Activated gamma-delta T cell (primary cell): ENCODE data around the gene PALMD.

Source experiments
- DNase-seq: peaks from one replicate; lab custom pipeline; 2025; lab: John Stamatoyannopoulos, UW
- total RNA-seq, 2 donors: gene quantifications; one replicate each; lab custom pipeline; 2026; lab: John Stamatoyannopoulos, UW

Gene PALMD, protein sequence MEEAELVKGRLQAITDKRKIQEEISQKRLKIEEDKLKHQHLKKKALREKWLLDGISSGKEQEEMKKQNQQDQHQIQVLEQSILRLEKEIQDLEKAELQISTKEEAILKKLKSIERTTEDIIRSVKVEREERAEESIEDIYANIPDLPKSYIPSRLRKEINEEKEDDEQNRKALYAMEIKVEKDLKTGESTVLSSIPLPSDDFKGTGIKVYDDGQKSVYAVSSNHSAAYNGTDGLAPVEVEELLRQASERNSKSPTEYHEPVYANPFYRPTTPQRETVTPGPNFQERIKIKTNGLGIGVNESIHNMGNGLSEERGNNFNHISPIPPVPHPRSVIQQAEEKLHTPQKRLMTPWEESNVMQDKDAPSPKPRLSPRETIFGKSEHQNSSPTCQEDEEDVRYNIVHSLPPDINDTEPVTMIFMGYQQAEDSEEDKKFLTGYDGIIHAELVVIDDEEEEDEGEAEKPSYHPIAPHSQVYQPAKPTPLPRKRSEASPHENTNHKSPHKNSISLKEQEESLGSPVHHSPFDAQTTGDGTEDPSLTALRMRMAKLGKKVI
- total RNA-seq = 0 to 0.04 reads per million in 2 donors

DNA sequence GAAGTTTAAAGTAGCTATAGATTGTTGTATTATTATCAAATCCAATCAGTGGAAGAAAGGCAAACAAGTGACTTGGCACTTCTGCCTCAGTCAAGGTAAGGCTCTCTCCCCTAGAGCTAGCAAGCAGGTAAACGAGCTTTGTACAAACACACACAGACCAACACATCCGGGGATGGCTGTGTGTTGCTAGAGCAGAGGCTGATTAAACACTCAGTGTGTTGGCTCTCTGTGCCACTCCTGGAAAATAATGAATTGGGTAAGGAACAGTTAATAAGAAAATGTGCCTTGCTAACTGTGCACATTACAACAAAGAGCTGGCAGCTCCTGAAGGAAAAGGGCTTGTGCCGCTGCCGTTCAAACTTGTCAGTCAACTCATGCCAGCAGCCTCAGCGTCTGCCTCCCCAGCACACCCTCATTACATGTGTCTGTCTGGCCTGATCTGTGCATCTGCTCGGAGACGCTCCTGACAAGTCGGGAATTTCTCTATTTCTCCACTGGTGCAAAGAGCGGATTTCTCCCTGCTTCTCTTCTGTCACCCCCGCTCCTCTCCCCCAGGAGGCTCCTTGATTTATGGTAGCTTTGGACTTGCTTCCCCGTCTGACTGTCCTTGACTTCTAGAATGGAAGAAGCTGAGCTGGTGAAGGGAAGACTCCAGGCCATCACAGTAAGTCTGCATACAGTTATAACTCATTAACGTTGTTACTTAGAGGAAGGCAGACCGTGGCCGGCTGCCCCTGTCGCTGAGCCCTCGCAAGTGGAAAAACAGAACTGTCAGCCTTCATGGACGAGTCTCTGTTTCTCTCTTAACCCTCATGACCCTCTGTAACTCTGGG lies at the start of gene PALMD:
Gene PALMD (plus strand): TSS at position 415 of the 833 bp plus-strand sequence. CDS start 205 bp downstream, at position 620.
- no peak for DNase-seq

- DNase-seq = no peak
Measured at GRCh38 chr1:99598738-99599411, 47.0 kb upstream of the PALMD start.

- DNase-seq = no peak
Measured at GRCh38 chr1:99599678-99600175, 46.2 kb upstream of the PALMD start.

- no peak for DNase-seq
Measured at GRCh38 chr1:99600782-99601181, 45.1 kb upstream of the PALMD start.

DNA sequence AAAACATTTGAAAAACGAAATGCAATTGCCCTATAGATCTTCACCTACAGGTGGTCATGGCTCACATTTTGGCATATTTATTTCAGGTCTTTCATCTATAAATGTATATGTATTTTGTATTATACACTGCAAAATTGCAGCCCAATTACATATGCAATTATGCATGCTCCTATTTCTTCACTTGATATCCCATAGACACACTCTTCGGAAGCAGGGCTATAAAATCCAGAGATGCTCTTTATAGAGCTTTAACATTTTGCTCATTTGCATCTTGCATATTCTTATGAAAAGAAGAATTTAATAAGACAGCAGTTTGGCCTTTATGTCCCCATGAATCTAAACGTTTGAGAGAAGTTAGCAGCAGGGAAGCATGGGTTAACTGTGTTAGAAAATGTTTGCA lies 44.7 kb upstream of the PALMD start:
- no peak for DNase-seq

DNA sequence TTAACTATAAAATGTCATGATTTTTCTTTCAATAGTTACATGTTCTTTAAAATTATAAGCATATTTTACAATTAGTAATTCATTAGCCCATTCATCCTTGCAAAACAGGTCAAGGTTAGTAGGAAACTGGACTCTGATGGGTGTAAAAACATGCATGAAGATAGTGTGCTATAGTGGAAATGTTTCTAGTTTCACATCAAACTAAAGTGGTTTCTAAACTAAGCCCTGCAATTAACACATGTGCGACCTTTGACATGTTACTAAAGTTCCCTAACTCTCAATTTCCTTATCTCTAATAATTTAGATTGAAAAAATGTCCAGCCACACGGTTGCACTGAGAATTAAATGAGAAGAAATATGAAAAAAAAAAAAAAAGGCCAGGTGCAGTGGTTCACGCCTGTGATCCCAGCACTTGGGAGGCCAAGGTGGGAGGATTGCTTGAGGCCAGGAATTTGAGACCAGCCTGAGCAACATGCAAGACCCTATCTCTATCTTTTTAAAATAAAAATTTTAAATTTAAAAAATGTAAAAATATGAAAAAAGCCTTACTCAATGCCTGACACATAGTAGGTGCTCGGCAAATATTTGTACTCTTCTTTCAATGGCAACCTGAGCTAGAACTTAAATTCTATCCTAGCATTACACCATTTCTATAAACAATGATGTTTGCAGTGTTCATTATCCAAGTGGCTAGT lies 44.1 kb upstream of the PALMD start:
- DNase-seq = no peak

- no peak for DNase-seq
Measured at GRCh38 chr1:99602404-99602969, 43.4 kb upstream of the PALMD start.

DNA sequence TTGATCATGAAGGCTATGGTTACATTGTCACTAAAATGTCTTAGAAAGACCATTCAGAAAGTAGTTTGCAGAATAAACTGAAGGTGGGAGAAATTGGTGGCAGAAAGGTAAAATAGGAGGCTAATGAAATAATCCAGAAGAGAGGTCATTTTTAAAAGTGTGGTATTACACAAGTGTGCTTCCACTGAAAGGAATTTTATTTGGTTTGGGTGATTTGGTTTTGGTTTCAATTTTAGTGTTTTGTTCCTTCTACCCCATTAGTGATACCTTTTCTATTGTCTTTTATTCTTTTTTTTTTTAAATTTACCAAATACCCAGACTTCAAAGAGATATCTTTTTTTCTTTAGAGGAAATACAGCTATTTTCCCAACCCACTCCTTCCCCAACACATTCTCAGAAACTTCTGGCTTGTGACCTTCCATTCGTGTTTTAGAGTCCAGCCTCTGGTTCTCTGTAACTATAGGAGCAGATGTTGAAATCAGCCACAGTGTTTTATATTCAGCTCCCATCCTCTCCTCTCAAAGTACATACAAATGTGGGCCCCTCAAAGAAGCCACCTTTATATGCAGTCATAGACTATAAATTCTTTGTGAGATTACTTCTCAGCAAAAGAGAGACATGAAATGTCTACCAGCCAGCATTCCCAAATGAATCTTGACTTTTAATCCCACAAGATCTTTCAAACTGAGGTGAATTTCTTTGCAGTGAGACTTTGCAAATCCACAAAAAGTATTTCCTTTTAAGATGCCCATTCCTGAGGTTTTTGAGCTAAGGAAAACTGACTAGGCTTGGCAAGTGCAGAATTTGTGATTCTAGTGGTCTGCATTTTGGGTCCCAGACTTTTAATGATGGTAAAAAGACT lies 42.0 kb upstream of the PALMD start:
- no peak for DNase-seq

DNA sequence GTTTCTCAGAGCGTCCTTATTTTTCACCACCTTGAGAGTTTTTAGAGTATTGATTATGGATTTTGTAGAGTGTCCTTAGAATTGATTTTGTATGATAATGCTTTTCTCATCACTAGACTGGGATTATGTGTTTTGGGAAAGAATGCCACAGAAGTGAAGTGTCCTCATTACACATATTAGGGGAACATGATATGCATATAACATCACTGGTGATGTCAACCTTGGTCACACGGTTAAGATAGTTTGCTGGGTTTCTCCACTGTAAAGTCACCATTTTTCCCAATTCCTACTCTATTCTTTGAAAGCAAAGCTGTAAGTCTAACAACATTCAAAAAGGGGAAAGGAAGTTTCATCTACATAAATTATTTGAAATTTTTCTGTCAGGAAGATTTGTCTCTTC lies 39.6 kb upstream of the PALMD start:
- DNase-seq = no peak

DNA sequence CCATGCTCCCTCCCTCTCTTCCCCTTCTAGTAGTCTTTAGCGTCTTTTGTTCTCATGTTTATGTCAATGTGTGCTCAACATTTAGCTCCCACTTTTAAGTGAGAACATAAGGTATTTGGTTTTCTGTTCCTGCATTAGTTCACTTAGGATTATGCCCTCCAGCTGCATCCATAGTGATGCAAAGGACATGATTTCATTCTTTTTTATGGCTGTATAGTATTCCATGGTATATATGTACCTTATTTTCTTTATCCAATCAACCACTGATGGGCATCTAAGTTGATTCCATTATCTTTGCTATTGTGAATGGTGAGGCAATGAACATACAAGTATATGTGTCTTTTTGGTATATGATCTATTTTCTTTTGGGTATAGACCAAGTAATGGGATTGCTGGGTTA lies 38.3 kb upstream of the PALMD start:
- no peak for DNase-seq

GRCh38 chr1:99608058-99608457 lies 37.9 kb upstream of the PALMD start:
- DNase-seq = no peak

DNA sequence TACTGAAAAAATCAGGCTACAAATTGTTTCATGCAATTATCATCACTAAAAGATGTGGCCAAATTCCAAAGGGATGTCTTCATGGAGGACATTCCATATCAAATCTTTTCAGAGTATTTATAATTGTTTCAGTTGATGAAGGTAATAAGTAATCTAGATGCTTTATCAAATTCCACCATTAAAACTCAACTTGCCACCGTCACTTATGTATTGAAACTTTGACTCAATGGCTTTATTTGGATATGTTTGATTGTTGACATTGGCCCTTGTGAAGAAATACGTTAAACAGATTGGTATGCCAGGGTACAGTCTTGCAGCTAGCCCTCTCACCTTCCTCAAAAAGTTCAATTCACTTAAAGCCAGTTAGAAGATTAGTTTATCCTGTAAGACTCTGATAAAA lies 32.2 kb upstream of the PALMD start:
- DNase-seq = no peak

GRCh38 chr1:99614728-99615127 lies 31.2 kb upstream of the PALMD start:
- DNase-seq = no peak

- DNase-seq = no peak
Measured at GRCh38 chr1:99619583-99619982, 26.3 kb upstream of the PALMD start.

GRCh38 chr1:99621340-99621901 lies 24.5 kb upstream of the PALMD start:
- DNase-seq = no peak

GRCh38 chr1:99622702-99623347 lies 23.1 kb upstream of the PALMD start:
- DNase-seq = no peak

DNA sequence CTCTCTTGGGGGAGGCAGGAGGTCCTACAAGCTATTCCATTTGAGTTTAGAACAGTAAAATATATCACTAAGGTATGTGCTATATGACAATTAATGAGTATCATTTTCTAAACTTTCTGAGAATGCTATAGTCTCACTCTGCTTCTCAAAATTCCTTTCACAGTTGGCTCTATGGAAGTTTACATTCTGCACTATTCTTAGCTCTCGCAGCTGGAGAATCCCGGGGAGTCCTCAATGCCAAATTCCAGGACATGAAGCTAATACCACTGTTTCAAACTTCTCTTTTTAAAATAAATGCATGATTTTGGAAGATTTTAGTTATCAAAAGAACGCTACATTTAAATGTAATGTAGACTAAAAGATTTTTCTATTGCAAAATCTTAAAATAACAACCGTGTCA lies 22.4 kb upstream of the PALMD start:
- no peak for DNase-seq

DNA sequence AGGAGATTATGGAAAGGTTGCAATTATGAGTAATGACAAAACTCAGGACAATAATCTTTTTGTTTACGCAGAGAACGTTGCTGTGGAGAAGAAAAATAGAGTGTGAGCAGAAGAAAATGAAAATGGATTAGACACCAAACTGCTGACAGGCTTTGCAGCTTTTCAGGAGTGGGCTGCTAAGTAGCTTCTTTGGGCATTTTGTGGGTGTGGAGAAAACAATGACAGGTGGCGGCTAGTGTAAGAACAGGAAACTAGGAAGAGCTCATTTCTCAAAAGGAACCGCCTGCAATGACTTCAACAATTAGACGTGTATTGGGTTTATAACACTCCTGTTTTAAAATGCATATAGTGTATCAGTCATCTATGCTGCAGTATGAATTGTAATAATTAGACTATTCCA lies 18.3 kb upstream of the PALMD start:
- DNase-seq = no peak

DNA sequence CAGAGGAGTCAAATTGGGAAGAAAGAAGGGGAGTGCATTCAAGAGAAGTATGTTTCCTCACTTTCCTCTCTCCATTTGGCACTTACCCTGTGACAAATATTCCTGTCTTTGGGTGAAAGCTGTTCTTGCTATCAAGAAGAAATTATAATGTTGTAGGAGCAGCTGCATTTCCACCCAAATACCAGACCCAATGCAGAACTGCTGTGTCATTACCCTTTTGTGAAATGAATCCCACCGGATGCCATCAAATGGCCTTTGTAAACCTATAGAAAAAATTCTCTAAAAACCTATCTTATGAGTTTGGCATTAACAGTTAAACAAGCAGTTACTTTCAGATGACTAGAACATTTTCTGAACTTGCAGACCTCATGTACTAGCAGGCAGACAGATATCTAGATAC lies 16.7 kb upstream of the PALMD start:
- DNase-seq = no peak
